ENCODE results near the gene KANSL1L.
"Not testable (repeated sequence)": the region's sequence is repeated elsewhere in the genome, so short reads cannot be mapped to it uniquely, and the experiment has no call there.

- not testable (repeated sequence) for TF ChIP-seq CTCF (IDR thresholded peaks at IDR 0.05; ENCODE audit: insufficient read depth, low read length, poor library complexity, severe bottlenecking); EZH2phosphoT487 (conservative IDR thresholded peaks at IDR 0.05; ENCODE audit: low read length)
These were observed 5.9 kb upstream of the KANSL1L start for GRCh38 chr2:210177115-210177514.
